ENCODE data around the gene PAPLN.

DNA sequence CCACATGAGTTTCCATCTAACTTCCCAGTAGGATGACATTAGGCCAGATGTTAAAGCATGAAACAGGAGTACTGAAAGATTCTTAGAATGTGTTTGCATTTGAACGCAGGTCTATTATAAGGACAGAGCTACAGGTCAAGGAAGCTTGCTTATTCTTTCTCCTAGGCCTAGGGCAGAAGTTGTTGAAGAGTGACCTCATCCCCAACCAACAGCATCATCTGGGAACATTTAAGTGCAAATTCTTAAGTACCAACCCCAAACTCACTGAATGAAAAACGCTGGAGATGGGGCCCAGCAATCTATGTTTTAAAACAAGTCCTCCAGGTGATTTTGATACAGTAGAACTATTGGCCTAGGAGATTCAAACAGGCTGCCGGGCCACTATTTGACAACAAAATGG is 52.4 kb downstream of the PAPLN start:
- TF ChIP-seq, protein P1, sequence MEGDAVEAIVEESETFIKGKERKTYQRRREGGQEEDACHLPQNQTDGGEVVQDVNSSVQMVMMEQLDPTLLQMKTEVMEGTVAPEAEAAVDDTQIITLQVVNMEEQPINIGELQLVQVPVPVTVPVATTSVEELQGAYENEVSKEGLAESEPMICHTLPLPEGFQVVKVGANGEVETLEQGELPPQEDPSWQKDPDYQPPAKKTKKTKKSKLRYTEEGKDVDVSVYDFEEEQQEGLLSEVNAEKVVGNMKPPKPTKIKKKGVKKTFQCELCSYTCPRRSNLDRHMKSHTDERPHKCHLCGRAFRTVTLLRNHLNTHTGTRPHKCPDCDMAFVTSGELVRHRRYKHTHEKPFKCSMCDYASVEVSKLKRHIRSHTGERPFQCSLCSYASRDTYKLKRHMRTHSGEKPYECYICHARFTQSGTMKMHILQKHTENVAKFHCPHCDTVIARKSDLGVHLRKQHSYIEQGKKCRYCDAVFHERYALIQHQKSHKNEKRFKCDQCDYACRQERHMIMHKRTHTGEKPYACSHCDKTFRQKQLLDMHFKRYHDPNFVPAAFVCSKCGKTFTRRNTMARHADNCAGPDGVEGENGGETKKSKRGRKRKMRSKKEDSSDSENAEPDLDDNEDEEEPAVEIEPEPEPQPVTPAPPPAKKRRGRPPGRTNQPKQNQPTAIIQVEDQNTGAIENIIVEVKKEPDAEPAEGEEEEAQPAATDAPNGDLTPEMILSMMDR (IDR thresholded peaks at IDR 0.05; ENCODE audit: insufficient read depth, low read length) = no peak
- TF ChIP-seq POLR2AphosphoS5 (IDR thresholded peaks at IDR 0.05; ENCODE audit: low read depth) = no peak
- TF ChIP-seq, protein P2, sequence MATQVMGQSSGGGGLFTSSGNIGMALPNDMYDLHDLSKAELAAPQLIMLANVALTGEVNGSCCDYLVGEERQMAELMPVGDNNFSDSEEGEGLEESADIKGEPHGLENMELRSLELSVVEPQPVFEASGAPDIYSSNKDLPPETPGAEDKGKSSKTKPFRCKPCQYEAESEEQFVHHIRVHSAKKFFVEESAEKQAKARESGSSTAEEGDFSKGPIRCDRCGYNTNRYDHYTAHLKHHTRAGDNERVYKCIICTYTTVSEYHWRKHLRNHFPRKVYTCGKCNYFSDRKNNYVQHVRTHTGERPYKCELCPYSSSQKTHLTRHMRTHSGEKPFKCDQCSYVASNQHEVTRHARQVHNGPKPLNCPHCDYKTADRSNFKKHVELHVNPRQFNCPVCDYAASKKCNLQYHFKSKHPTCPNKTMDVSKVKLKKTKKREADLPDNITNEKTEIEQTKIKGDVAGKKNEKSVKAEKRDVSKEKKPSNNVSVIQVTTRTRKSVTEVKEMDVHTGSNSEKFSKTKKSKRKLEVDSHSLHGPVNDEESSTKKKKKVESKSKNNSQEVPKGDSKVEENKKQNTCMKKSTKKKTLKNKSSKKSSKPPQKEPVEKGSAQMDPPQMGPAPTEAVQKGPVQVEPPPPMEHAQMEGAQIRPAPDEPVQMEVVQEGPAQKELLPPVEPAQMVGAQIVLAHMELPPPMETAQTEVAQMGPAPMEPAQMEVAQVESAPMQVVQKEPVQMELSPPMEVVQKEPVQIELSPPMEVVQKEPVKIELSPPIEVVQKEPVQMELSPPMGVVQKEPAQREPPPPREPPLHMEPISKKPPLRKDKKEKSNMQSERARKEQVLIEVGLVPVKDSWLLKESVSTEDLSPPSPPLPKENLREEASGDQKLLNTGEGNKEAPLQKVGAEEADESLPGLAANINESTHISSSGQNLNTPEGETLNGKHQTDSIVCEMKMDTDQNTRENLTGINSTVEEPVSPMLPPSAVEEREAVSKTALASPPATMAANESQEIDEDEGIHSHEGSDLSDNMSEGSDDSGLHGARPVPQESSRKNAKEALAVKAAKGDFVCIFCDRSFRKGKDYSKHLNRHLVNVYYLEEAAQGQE (IDR thresholded peaks at IDR 0.05; ENCODE audit: insufficient replicate concordance, low read depth) = no peak

All from HL-60 (cell line).